ENCODE results near the gene STX18.
"Not testable (repeated sequence)": the region's sequence is repeated elsewhere in the genome, so short reads cannot be mapped to it uniquely, and the experiment has no call there.

Gene STX18

DNA sequence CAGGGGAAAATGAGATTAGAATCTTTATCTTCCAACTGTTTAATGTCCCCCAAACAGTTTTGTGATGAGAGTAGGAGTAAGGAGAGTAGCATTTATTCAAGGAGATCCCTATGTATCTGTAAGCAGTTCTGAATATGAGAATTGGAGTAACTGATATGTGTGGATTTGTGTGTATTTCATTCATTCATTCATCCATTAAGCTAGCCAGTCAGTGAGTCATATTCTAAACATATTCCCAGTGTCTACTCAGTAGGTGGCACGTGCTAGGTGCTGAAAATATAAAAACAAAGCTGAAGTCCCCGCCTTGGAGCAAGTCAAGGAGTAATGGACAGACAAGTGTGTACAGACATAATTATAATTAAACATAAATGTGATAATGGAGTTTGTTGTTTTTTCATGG lies 12.4 kb upstream of the STX18 start:
- DNase-seq (ENCODE audit: low spot score): no peak

DNA sequence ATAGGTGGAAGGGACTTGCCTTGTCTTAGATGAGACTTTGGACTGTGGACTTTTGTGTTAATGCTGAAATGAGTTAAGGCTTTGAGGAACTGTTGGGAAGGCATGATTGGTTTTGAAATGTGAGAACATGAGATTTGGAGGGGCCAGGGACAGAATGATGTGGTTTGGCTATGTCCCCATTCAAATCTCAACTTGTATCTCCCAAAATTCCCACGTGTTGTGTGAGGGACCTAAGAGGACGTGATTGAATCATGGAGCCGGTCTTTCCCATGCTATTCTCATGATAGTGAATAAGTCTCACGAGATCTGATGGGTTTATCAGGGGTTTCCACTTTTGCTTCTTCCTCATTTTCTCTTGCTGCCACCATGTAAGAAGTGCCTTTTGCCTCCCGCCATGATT lies 10.2 kb upstream of the STX18 start:
- DNase-seq (ENCODE audit: low spot score): not testable (repeated sequence)

- not testable (repeated sequence) for DNase-seq (ENCODE audit: low spot score)
These were observed 8.3 kb upstream of the STX18 start for GRCh38 chr4:4550161-4550560.

DNA sequence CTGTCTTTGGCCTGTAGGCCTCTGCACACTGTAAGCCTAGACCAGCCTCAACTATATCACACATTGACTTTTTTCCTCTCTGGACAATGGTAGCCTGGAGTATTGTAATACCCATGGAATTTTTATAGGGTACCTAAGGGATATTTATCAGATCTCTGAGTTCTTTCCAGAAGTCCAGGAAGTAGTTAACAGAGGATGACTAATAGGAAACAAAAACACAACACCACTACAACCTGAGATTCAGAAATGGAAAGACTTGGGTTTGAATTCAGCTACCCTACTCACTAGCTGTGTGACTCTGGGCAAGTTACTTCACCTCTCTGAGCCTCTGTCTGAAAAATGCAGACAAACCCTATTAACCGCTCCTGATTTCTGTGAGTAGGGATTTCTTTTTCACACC lies 7.7 kb upstream of the STX18 start:
- DNase-seq (ENCODE audit: low spot score): no peak

DNA sequence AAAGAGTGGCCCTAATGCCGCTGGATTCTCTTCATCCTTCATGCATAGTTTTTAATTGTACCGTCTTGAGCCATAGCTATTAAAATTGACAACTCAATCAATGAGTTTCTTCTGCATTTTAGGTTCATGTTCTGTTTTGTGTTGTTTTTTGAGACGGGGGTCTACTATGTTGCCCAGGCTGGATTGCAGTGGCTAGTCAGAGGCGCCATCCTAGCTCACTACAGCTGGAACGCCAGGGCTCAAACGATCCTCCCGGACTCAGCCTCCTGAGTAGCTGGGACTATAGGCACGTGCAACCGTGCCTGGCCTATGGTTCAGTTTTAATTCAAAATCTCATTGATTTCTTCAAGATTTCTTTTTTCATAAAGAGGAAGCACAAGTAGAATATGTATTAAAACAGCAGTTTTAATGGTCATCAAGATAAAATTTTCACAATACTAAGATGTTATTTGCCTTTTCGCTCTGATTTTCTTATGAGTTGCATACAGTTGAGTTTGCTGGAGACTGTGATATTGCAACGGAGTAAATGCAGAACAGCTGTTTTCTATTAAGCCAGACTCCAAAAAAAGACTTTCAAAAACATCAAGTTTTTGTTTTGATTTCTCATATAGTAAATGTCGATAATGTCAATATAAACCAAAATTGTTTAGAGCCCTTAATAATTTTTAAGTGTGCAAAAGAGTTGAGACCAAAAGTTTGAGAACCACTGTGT lies 1.1 kb upstream of the STX18 start:
- no peak for DNase-seq (ENCODE audit: low spot score)

GRCh38 chr4:4541040-4541631 lies 712 bp downstream of the STX18 start:
- peak; percentile 14 for DNase-seq (ENCODE audit: low spot score)

DNA sequence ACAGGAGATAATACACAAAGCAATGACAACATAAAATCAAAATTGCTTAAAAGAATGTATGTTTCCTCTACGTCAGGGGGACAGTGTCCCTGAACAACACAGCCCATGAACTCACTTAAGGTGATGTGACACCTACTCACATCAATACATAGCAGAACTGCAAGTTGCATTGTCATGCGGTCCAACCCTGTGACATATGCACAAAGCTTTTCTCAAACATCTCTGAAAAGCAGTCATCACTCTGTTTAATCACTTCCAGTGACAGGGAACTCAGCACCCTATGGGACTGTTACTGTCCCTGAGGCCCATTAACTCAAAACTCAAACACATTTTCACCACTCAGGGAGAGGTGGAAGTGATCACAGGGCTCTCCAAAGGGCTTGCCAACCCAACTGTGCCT lies 2.4 kb downstream of the STX18 start:
- no peak for DNase-seq (ENCODE audit: low spot score)

GRCh38 chr4:4535590-4535989 lies 6.3 kb downstream of the STX18 start:
- no peak for DNase-seq (ENCODE audit: low spot score)

DNA sequence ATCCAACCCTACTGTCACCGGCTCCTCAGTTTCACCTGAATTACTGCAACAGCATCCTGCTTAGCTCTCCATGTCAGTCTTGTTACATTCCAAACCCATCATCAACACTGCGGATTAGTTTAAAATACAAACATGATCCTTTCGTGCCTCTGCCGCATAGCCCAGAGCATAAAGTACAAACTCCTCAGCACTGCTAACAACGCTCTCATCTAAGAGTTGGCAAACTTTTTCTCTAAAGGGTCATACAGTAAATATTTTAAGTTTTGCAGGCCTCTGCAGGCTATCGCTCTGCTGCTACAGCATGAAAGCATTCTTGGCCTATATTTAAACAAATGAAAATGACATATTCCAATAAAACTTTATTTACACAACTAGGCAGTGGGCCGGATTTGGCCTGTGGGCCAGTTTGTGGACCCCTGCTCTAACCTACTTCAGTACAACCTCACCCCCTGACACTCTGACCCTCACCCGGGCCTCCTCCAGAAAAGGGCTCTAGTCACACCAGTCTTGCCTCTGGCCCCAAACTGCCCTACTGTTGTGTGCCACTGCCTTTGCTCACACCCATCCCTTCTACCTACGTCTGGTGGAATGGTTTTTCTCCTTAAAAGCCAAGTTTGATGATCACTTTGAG lies 7.2 kb downstream of the STX18 start:
- no peak for DNase-seq (ENCODE audit: low spot score)

GRCh38 chr4:4533461-4534169 lies 8.2 kb downstream of the STX18 start:
- no peak for DNase-seq (ENCODE audit: low spot score)

DNA sequence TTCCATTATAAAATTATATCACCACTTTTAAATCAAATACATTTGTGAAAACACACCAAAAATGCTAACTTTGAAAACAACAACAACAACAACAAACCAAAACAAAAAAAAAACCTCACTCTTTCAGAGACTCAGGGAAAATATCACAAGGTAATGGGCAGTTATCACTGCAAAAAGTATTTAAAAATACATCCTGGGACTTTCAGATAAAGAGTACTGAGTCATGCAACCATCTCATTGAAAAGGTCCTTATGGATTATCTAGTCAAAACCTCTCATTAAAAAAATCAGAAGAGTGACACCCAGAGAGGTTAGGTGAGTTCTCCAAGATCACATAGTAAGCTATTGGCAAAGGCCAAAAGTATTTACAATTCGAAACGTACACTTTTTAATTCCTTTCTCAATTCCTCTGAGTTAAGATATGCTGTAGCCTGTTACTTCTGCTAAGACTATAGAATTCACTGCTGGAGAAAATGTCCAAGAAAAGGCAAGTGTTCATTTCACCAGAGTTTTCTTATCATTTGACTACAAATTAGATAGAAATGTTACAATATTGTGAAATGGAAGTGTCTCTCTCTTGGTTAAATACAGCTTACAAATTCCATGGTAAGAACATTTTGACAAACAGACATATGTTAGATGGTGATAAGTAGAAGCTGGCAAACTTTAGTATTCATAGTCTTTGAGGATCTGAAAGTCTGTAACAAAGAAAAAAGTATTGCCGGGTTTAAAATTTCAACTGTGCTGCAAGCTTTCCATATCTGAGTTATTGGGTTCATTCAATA lies 9.3 kb downstream of the STX18 start:
- DNase-seq (ENCODE audit: low spot score): no peak

- DNase-seq (ENCODE audit: low spot score): no peak
These were observed 12.5 kb downstream of the STX18 start for GRCh38 chr4:4529392-4529791.

DNA sequence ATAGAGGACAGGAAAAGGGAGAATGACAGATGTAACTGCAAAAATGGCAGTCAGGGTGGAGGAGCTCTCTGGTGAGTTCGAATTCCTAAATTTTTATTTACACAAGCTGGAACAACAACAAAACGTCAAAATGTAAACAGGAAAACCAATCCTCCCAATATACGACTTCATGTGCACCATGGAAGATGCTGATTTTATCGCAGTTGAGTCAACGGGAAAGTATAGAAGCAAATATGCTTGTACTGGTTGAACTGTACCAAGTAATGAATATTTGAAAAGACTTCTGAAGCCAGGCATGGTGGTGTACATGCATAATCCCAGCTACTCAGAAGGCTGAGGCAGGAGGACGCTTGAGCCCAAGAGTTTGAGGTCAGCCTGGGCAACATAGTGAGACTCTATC lies 15.4 kb downstream of the STX18 start:
- DNase-seq (ENCODE audit: low spot score): no peak

DNA sequence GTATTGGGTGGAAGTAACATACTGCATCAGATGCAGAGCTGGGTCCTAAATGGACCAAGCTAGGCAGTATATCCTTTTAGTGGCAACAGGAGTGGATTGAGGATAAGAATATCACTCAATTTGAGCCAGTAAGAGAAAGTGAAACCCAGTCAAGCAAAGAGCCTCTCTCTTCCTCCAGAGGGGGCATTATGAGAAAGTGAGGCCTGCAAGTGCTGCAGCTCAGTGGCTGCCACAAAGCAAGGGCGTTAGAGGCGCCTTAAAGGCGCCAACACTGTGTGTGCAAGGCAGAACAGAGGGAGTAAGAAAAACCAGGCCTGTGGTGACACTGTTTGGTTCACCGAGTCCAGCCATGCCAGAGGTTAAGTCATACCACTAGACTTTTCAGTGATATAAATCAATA lies 17.5 kb downstream of the STX18 start:
- DNase-seq (ENCODE audit: low spot score): peak; percentile 49

DNA sequence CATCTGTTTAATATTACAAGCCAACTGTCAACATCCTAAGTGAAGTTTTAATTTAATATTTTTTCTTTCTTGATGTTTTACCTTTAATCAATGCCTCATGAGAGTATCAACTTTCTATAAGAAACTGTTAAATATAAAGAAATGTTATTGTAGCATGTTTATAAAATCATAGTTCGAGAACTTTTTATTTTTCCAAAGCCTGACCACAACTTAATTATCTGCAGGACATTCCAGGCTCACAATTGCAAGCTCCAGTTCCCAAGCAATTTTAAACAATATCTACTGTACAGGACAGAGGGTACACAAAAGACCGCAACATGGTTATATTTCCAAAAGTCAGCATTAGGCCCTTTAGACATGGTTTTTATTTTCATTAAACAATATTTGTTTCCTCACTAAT lies 20.1 kb downstream of the STX18 start:
- no peak for DNase-seq (ENCODE audit: low spot score)

- DNase-seq (ENCODE audit: low spot score): no peak
These were observed 20.7 kb downstream of the STX18 start for GRCh38 chr4:4521136-4521535.

- no peak for DNase-seq (ENCODE audit: low spot score)
These were observed 22.5 kb downstream of the STX18 start for GRCh38 chr4:4519297-4519894.

DNA sequence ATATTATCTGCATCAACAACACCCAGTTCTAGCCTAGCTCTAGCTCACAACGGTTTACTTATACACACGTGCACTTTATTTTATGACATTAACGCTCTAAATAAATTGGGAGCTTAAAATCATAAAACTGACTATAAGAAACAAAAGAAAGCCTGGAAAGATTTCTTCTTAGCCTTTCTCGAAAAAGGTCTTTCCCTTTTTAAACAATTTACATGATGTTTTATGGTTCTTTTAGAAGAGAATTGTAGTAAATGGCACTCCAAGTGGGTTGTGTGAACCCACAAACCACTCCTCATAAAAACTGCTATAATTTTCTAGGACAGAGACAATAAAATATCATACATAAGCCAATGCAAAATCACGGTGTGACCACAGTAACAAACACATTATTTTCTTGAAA lies 23.1 kb downstream of the STX18 start:
- no peak for DNase-seq (ENCODE audit: low spot score)

DNA sequence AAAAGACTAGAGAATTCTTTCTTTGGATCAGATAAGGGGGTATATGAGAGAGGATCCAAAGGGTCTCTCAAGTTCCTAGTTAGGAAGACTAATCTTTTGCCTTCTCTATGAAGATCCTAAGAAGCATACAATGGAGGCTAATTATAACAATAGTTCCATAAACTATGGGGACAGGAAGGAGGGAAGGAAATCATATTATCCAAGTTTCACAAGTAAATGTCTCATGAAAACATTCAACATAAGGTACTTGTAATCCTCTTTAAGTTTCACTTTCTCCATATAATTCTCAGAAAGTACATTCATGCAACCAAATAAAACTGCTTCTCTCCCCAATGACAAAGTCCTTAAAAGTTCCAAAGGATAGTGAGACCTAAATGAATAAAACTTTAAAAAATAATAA lies 27.1 kb downstream of the STX18 start:
- no peak for DNase-seq (ENCODE audit: low spot score)

GRCh38 chr4:4512282-4512681 lies 29.6 kb downstream of the STX18 start:
- DNase-seq (ENCODE audit: low spot score): no peak

DNA sequence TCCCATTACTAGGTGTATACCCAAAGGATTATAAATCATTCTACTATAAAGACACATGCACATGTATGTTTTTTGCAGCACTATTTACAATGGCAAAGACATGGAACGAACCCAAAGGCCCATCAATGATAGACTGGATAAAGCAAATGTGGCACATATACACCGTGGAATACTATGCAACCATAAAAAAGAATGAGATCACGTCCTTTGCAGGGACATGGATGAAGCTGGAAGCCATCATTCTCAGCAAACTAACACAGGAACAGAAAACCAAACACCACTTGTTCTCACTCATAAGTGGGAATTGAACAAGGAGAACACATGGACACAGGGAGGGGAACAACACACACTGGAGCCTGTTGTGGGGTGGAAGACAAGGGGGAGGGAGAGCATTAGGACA lies 31.2 kb downstream of the STX18 start:
- not testable (repeated sequence) for DNase-seq (ENCODE audit: low spot score)

DNA sequence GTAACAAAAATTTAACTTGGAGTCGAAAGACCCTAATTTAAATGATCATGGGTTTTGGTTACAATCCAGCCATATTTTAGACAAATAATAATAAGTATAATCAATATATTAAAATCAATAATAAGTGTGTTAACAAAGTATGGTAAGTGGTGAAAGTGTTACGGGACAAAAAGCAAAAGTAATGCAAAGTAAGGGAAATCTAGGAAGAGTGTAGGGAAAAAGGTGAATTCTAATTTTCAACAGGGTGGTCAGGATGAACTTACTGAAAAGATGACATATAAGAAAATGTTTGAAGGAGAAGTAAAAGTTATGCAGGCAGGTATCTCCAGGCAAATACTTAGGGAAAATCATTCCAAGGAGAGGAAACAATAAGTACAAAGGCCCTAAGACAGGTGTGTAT lies 32.3 kb downstream of the STX18 start:
- DNase-seq (ENCODE audit: low spot score): no peak
